SK-N-SH (cell line): ENCODE data around the gene ST3GAL2.

Source experiments
- EZH2phosphoT487 ChIP-seq: fragments of 200-600 bp; sonication (generic); IDR thresholded peaks from 2 replicates; pipeline ENCODE4 v1.6.1; 2017; ENCODE audit warnings: low read depth, mixed run types, mild to moderate bottlenecking, antibody characterized with exemption, moderate library complexity, borderline replicate concordance
- RXRA ChIP-seq: IDR thresholded peaks from 2 replicates; pipeline ENCODE4 v1.4.0; 2012; ENCODE audit warnings: low read depth, mild to moderate bottlenecking, borderline replicate concordance
- SMC3 ChIP-seq: IDR thresholded peaks from 2 replicates; pipeline ENCODE4 v1.6.1; 2012; ENCODE audit warnings: low read depth, low read length, improper control_type of control experiment
- YY1 ChIP-seq: IDR thresholded peaks from 2 replicates; pipeline ENCODE4 v1.4.0; 2012; ENCODE audit warnings: low read depth, mild to moderate bottlenecking
- TF ChIP-seq, protein P1 (sequence below): fragments of 200-600 bp; sonication (generic); IDR thresholded peaks from 2 replicates; pipeline ENCODE4 v1.6.1; 2017; ENCODE audit warnings: antibody characterized with exemption, mild to moderate bottlenecking, moderate library complexity
- TF ChIP-seq, protein P2 (sequence below): IDR thresholded peaks from 2 replicates; pipeline ENCODE4 v1.6.1; 2012; ENCODE audit warnings: mild to moderate bottlenecking, low read depth, low read length, moderate library complexity
- TF ChIP-seq, protein P3 (sequence below): IDR thresholded peaks from 2 replicates; pipeline ENCODE4 v1.4.0; 2012; ENCODE audit warnings: low read depth

DNA sequence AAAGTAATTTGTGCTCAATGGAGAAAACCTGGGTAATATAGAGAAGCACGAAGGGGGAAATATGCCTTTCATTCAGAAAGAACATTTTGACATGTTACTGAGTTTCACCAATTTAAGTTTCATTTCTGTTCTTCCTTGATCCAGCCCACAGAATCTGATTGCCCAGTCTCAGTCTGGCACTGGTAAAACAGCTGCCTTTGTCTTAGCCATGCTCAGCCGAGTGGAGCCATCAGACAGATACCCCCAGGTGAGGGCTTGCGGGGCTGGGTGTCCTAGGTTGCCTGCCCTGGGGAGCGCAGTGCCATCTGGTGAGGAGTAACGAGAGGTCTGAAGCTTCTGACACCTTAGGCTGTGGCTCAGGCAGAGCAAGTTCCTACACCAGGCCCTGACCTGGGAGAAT, 74.5 kb downstream of the ST3GAL2 start:
- TF ChIP-seq EZH2phosphoT487 (no peak), YY1 (no peak), RXRA (no peak), SMC3 (no peak)
- TF ChIP-seq, protein P1, sequence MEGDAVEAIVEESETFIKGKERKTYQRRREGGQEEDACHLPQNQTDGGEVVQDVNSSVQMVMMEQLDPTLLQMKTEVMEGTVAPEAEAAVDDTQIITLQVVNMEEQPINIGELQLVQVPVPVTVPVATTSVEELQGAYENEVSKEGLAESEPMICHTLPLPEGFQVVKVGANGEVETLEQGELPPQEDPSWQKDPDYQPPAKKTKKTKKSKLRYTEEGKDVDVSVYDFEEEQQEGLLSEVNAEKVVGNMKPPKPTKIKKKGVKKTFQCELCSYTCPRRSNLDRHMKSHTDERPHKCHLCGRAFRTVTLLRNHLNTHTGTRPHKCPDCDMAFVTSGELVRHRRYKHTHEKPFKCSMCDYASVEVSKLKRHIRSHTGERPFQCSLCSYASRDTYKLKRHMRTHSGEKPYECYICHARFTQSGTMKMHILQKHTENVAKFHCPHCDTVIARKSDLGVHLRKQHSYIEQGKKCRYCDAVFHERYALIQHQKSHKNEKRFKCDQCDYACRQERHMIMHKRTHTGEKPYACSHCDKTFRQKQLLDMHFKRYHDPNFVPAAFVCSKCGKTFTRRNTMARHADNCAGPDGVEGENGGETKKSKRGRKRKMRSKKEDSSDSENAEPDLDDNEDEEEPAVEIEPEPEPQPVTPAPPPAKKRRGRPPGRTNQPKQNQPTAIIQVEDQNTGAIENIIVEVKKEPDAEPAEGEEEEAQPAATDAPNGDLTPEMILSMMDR = no peak
- TF ChIP-seq, protein P2, sequence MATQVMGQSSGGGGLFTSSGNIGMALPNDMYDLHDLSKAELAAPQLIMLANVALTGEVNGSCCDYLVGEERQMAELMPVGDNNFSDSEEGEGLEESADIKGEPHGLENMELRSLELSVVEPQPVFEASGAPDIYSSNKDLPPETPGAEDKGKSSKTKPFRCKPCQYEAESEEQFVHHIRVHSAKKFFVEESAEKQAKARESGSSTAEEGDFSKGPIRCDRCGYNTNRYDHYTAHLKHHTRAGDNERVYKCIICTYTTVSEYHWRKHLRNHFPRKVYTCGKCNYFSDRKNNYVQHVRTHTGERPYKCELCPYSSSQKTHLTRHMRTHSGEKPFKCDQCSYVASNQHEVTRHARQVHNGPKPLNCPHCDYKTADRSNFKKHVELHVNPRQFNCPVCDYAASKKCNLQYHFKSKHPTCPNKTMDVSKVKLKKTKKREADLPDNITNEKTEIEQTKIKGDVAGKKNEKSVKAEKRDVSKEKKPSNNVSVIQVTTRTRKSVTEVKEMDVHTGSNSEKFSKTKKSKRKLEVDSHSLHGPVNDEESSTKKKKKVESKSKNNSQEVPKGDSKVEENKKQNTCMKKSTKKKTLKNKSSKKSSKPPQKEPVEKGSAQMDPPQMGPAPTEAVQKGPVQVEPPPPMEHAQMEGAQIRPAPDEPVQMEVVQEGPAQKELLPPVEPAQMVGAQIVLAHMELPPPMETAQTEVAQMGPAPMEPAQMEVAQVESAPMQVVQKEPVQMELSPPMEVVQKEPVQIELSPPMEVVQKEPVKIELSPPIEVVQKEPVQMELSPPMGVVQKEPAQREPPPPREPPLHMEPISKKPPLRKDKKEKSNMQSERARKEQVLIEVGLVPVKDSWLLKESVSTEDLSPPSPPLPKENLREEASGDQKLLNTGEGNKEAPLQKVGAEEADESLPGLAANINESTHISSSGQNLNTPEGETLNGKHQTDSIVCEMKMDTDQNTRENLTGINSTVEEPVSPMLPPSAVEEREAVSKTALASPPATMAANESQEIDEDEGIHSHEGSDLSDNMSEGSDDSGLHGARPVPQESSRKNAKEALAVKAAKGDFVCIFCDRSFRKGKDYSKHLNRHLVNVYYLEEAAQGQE = no peak
- TF ChIP-seq, protein P3, sequence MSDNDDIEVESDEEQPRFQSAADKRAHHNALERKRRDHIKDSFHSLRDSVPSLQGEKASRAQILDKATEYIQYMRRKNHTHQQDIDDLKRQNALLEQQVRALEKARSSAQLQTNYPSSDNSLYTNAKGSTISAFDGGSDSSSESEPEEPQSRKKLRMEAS = no peak
